Neural cell (in vitro differentiated cells): Measurements from ENCODE around the gene NOC2L. TPM values are rescaled to one million over a fixed set of nuclear protein-coding genes. Genes with fewer than 3 reads are reported as not detected.

Source experiments
- H2AFZ ChIP-seq: fragments of 200-600, 300-800 bp; sonication (generic), shearing (Covaris generic); 2 replicates; pipeline ENCODE4 v1.6.0; 2014; ENCODE audit warnings: low read depth, mild to moderate bottlenecking, antibody characterized with exemption, low read length, moderate library complexity
- H3F3A ChIP-seq: fragments of 200-600 bp; shearing (Covaris generic); 2 replicates; pipeline ENCODE4 v1.6.1; 2016; ENCODE audit warnings: mild to moderate bottlenecking, moderate library complexity, mixed read lengths, antibody characterized with exemption, low read length; ENCODE audit not compliant: insufficient read depth, poor library complexity, severe bottlenecking
- H3K27ac ChIP-seq: fragments of 200-600, 300-800 bp; sonication (generic), shearing (Covaris generic); 2 replicates; pipeline ENCODE4 v1.5.1; 2014; ENCODE audit warnings: mild to moderate bottlenecking, low read length, moderate library complexity
- H3K27me3 ChIP-seq: fragments of 300-800, 200-600 bp; sonication (generic), shearing (Covaris generic); 2 replicates; pipeline ENCODE4 v1.6.0; 2014; ENCODE audit warnings: mild to moderate bottlenecking, low read depth, low read length, moderate library complexity; ENCODE audit not compliant: insufficient read depth
- H3K36me3 ChIP-seq: fragments of 300-800, 200-600 bp; sonication (generic), shearing (Covaris generic); 2 replicates; pipeline ENCODE4 v1.5.1; 2014; ENCODE audit warnings: mild to moderate bottlenecking, antibody characterized with exemption, low read length, moderate library complexity; ENCODE audit not compliant: insufficient read depth
- H3K4me2 ChIP-seq: fragments of 300-800, 200-600 bp; sonication (generic), shearing (Covaris generic); 2 replicates; pipeline ENCODE4 v1.6.0; 2014; ENCODE audit warnings: mild to moderate bottlenecking, low read length
- H3K4me3 ChIP-seq: fragments of 300-800, 200-600 bp; sonication (generic), shearing (Covaris generic); 2 replicates; pipeline ENCODE4 v1.5.1; 2014; ENCODE audit warnings: mild to moderate bottlenecking, low read length, moderate library complexity
- H3K79me2 ChIP-seq: fragments of 200-600 bp; shearing (Covaris generic); replicated peaks from 2 replicates; pipeline ENCODE4 v1.6.0; 2014; ENCODE audit warnings: mild to moderate bottlenecking, low read length, moderate library complexity; ENCODE audit not compliant: insufficient read depth
- H3K9ac ChIP-seq: fragments of 300-800, 200-600 bp; sonication (generic), shearing (Covaris generic); 2 replicates; pipeline ENCODE4 v1.6.1; 2016; ENCODE audit warnings: mild to moderate bottlenecking, low read length, mixed read lengths
- H3K9me2 ChIP-seq: fragments of 200-600 bp; shearing (Covaris generic); 2 replicates; pipeline ENCODE4 v1.6.1; 2016; ENCODE audit warnings: mild to moderate bottlenecking, low read length, mixed read lengths; ENCODE audit not compliant: insufficient read depth
- H3K9me3 ChIP-seq: fragments of 200-600, 300-800 bp; sonication (generic), shearing (Covaris generic); 2 replicates; pipeline ENCODE4 v1.6.1; 2016; ENCODE audit warnings: mild to moderate bottlenecking, mixed run types, low read length, moderate library complexity, mixed read lengths
- H4K20me1 ChIP-seq: fragments of 200-600 bp; shearing (Covaris generic); 2 replicates; pipeline ENCODE4 v1.6.1; 2016; ENCODE audit warnings: mild to moderate bottlenecking, mixed run types; ENCODE audit not compliant: insufficient read depth
- CTCF ChIP-seq: fragments of 450-650 bp; IDR thresholded peaks from 2 replicates; pipeline ENCODE4 v1.5.1; 2014; ENCODE audit warnings: antibody characterized with exemption, mild to moderate bottlenecking, moderate library complexity; ENCODE audit not compliant: poor library complexity, severe bottlenecking
- EP300 ChIP-seq: fragments of 450-650 bp; conservative IDR thresholded peaks from 2 replicates; pipeline ENCODE4 v1.6.1; 2014; ENCODE audit warnings: antibody characterized with exemption, mild to moderate bottlenecking, moderate library complexity; ENCODE audit not compliant: poor library complexity, severe bottlenecking
- EZH2 ChIP-seq: fragments of 200-600, 300-800 bp; shearing (Covaris generic), sonication (generic); IDR thresholded peaks from 2 replicates; pipeline ENCODE4 v1.6.1; 2014; ENCODE audit warnings: antibody characterized with exemption, low read length, borderline replicate concordance, mild to moderate bottlenecking; ENCODE audit not compliant: insufficient read depth, poor library complexity, severe bottlenecking
- MXI1 ChIP-seq: fragments of 450-650 bp; conservative IDR thresholded peaks from 2 replicates; pipeline ENCODE4 v1.6.1; 2014; ENCODE audit warnings: antibody characterized with exemption, mild to moderate bottlenecking; ENCODE audit not compliant: poor library complexity, severe bottlenecking
- POLR2AphosphoS5 ChIP-seq: IDR thresholded peaks from 2 replicates; pipeline ENCODE4 v1.6.1; 2012
- RAD21 ChIP-seq: fragments of 450-650 bp; conservative IDR thresholded peaks from 2 replicates; pipeline ENCODE4 v1.6.1; 2014; ENCODE audit warnings: antibody characterized with exemption, mild to moderate bottlenecking, moderate library complexity
- SMC3 ChIP-seq: fragments of 450-650 bp; conservative IDR thresholded peaks from 2 replicates; pipeline ENCODE4 v1.6.1; 2014; ENCODE audit warnings: antibody characterized with exemption, mild to moderate bottlenecking, moderate library complexity; ENCODE audit not compliant: poor library complexity
- TAF1 ChIP-seq: IDR thresholded peaks from 2 replicates; pipeline ENCODE4 v1.6.1; 2012; ENCODE audit warnings: low read depth
- polyA plus RNA-seq: library from polyadenylated mRNA; depleted of rRNA; stranded (reverse); fragments of >200 nt; gene quantifications from 2 replicates; pipeline ENCODE4 v1.2.3, GENCODE V29; 2014
- TF ChIP-seq, protein P1 (sequence below): IDR thresholded peaks from 2 replicates; pipeline ENCODE4 v1.6.1; 2012; ENCODE audit warnings: borderline replicate concordance

NOC2L gene
- polyA plus RNA-seq, 1 donor from 2014 or later: 77.2 TPM

- Histone ChIP-seq H3K4me2 (no peak overlapping the region), H3K9ac (no peak overlapping the region), H3K9me2 (no peaks in the 10 kb centered on the region), H3K9me3 (no peaks in the 10 kb centered on the region), H3K27me3 (no peaks in the 10 kb centered on the region), H3K36me3 (no peaks in the 10 kb centered on the region), H3K4me3 (peak overlapping the region; percentile 40), H3K27ac (no peak overlapping the region), H2AFZ (no peak overlapping the region), H4K20me1 (no peaks in the 10 kb centered on the region), H3K79me2 (no peaks in the 10 kb centered on the region), H3F3A (no peaks in the 10 kb centered on the region)
- TF ChIP-seq CTCF (peak; percentile 66), SMC3 (peak; percentile 67), MXI1 (no peak), RAD21 (peak; percentile 72)
These were observed 24.9 kb upstream of the NOC2L start for GRCh38 chr1:983798-984475.

- H3K4me2 ChIP-seq: no peak overlapping the region
- no peak overlapping the region for H2AFZ ChIP-seq
- no peak overlapping the region for H3K9ac ChIP-seq
- H3K27me3 ChIP-seq: no peaks in the 10 kb centered on the region
- H3K36me3 ChIP-seq: no peaks in the 10 kb centered on the region
- H3K9me2 ChIP-seq: no peaks in the 10 kb centered on the region
- no peaks in the 10 kb centered on the region for H3F3A ChIP-seq
- no peaks in the 10 kb centered on the region for H3K9me3 ChIP-seq
- no peaks in the 10 kb centered on the region for H3K79me2 ChIP-seq
- TF ChIP-seq POLR2AphosphoS5 (no peak), TAF1 (no peak), CTCF (no peak)
- no peak overlapping the region for H3K27ac ChIP-seq
- no peak overlapping the region for H3K4me3 ChIP-seq
- H4K20me1 ChIP-seq: no peaks in the 10 kb centered on the region
These were observed 23.8 kb upstream of the NOC2L start for GRCh38 chr1:982765-983436.

- Histone ChIP-seq H2AFZ (no peak within 1 kb of the TSS), H3K4me3 (no peak within 1 kb of the TSS), H3K27me3 (no peaks in the 10 kb centered on the region), H3K9me3 (no peaks in the 10 kb centered on the region), H4K20me1 (no peaks in the 10 kb centered on the region), H3K79me2 (no peaks in the 10 kb centered on the region), H3F3A (no peaks in the 10 kb centered on the region), H3K9ac (no peak within 1 kb of the TSS), H3K9me2 (no peaks in the 10 kb centered on the region), H3K36me3 (no peaks in the 10 kb centered on the region), H3K4me2 (no peak within 1 kb of the TSS), H3K27ac (no peak within 1 kb of the TSS)
- TF ChIP-seq MXI1 (no peak), EZH2 (no peak), CTCF (no peak), POLR2AphosphoS5 (no peak), SMC3 (no peak), RAD21 (no peak), EP300 (no peak), TAF1 (no peak)
- TF ChIP-seq, protein P1, sequence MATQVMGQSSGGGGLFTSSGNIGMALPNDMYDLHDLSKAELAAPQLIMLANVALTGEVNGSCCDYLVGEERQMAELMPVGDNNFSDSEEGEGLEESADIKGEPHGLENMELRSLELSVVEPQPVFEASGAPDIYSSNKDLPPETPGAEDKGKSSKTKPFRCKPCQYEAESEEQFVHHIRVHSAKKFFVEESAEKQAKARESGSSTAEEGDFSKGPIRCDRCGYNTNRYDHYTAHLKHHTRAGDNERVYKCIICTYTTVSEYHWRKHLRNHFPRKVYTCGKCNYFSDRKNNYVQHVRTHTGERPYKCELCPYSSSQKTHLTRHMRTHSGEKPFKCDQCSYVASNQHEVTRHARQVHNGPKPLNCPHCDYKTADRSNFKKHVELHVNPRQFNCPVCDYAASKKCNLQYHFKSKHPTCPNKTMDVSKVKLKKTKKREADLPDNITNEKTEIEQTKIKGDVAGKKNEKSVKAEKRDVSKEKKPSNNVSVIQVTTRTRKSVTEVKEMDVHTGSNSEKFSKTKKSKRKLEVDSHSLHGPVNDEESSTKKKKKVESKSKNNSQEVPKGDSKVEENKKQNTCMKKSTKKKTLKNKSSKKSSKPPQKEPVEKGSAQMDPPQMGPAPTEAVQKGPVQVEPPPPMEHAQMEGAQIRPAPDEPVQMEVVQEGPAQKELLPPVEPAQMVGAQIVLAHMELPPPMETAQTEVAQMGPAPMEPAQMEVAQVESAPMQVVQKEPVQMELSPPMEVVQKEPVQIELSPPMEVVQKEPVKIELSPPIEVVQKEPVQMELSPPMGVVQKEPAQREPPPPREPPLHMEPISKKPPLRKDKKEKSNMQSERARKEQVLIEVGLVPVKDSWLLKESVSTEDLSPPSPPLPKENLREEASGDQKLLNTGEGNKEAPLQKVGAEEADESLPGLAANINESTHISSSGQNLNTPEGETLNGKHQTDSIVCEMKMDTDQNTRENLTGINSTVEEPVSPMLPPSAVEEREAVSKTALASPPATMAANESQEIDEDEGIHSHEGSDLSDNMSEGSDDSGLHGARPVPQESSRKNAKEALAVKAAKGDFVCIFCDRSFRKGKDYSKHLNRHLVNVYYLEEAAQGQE: no peak
These were observed 23.0 kb upstream of the NOC2L start, which contains the start of gene PERM1 for GRCh38 chr1:981955-982558. Gene PERM1 (minus strand): TSS chr1:982093. CDS start chr1:981029, 1,064 bp downstream.
